OCI-LY7 (cell line): ENCODE data around the gene ANKRD10.

Experiments used
- CTCF ChIP-seq: fragments of 200-600 bp; sonication (generic); conservative IDR thresholded peaks from 2 replicates; pipeline ENCODE4 v1.5.1; 2014; ENCODE audit warnings: mild to moderate bottlenecking, antibody characterized with exemption, low read length, moderate library complexity, mixed read lengths
- EZH2phosphoT487 ChIP-seq: fragments of 200-600 bp; sonication (generic); IDR thresholded peaks from 2 replicates; pipeline ENCODE4 v1.6.1; 2018; ENCODE audit warnings: low read depth, borderline replicate concordance, mild to moderate bottlenecking, mixed run types, antibody characterized with exemption, low read length, moderate library complexity, mixed read lengths

DNA sequence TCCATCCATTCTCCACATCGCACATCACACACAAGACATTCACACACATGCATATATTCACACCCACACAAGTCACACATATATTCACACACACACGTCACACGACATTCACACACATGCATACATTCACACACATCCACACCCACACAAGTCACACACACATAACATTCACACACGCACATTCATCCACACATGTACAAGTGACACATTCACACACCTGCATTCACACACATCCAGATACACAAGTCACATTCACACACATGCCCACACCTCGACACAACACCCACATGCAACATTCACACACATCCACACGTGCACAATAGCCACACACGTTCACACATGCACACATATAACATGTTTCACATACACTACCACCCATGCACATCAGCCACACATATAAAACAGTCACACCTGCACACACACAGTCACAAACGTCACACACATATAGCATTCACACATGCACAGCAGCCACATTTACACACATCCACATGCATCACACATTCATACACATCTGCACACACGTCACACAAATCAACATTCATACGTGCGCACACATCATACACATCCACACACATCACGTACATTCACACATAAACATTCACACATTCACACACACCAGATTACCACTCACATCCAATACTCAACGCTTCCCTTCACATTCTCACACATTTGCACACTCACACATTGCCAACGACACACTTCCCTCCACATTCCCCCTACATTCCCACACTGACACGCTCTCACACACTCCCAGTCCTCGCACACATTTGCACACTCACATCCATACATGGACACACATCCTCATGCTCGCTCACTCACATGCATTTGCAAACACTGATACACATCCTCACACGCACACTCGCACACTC is 41.0 kb downstream of the ANKRD10 start:
- TF ChIP-seq CTCF (no peak), EZH2phosphoT487 (no peak)
